GM12872 (cell line): ENCODE results near the gene SCTR.
A peak's percentile ranks its signal among the peaks of the same experiment; 100 is the strongest.

Experiments used
- CTCF ChIP-seq: IDR thresholded peaks from 3 replicates; pipeline ENCODE4 v1.5.1; 2011; ENCODE audit warnings: low read depth, mild to moderate bottlenecking, low read length, moderate library complexity; ENCODE audit not compliant: insufficient read depth

SCTR gene

GRCh38 chr2:119522671-119523070 is 1.6 kb downstream of the SCTR start:
- TF ChIP-seq CTCF, result no peak

- no peak for TF ChIP-seq CTCF
Measured at GRCh38 chr2:119521433-119522050, 2.7 kb downstream of the SCTR start.

- TF ChIP-seq CTCF, result no peak
Measured at GRCh38 chr2:119520696-119521432, 3.4 kb downstream of the SCTR start.

- no peak for TF ChIP-seq CTCF
Measured at GRCh38 chr2:119519057-119519408, 5.2 kb downstream of the SCTR start.

GRCh38 chr2:119518401-119519056 is 5.8 kb downstream of the SCTR start:
- no peak for TF ChIP-seq CTCF

GRCh38 chr2:119517433-119517832 is 6.8 kb downstream of the SCTR start:
- peak; percentile 87 for TF ChIP-seq CTCF

- no peak for TF ChIP-seq CTCF
Measured at GRCh38 chr2:119516121-119516520, 8.2 kb downstream of the SCTR start.
